ENCODE measurements around the gene ZNF70. TPM values are rescaled to one million over a fixed set of nuclear protein-coding genes. Genes with fewer than 3 reads are reported as not detected.

The ZNF70 gene
- total and polyA plus RNA-seq, 2 of the 4 experiments (the other 2 are of a cell fraction) = 2.3 to 4.3 TPM

DNA sequence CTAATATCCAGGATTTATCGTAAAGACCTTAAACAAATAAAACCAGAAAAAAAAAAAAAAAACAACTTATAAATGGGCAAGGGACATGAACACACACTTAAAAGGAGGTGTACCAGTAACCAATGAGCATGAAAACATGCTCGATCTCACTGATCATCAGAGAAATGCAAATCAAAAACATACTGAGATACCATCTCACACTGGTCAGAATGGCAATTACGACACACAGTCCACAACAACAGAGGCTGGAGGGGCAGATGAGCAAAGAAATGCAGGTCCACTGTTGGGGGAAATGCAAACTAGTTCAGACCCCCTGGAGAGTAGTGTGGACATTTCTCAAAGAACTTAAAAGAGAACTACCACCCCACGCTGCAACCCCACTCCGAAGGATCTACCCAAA, 46.9 kb downstream of the ZNF70 start:
- Histone ChIP-seq H4K20me1 (ENCODE audit: insufficient read depth, low read length) (0 out of 2 replicates have a peak, but pooled peaks cover 6% of the 10 kb centered on the region), H4K8ac (ENCODE audit: low read depth in 2 of 2, low read length in 2 of 2) (no peak overlapping the region), H2BK20ac (ENCODE audit: low read depth, low read length) (no peak overlapping the region), H3K4ac (ENCODE audit: low read depth, low read length) (no peak overlapping the region), H4K91ac (ENCODE audit: insufficient read depth, low read depth, low read length) (no peak overlapping the region), H2BK5ac (ENCODE audit: low read depth, low read length, poor library complexity, severe bottlenecking) (no peak overlapping the region), H2AK9ac (replicated peaks; ENCODE audit: low read depth, low read length, poor library complexity) (no peak overlapping the region), H3K4me3 (ENCODE audit: insufficient read depth, low read depth, low read length) (no peak overlapping the region), H3K14ac (replicated peaks; ENCODE audit: low read depth, low read length) (no peak overlapping the region), H2AK5ac (ENCODE audit: low read depth, low read length) (no peak overlapping the region), H3K4me2 (ENCODE audit: low read depth, low read length) (no peak overlapping the region), H3K27ac (ENCODE audit: insufficient read depth, low read length) (no peak overlapping the region), H3K9me3 (ENCODE audit: control insufficient read depth, insufficient read depth, low read length) (no peaks in the 10 kb centered on the region), H3K9me1 (ENCODE audit: insufficient read depth, low read length) (peaks cover 15% of the 10 kb centered on the region; the same call in 1 of the 2 replicates), H2BK120ac (ENCODE audit: low read depth, low read length) (no peak overlapping the region), H3K18ac (ENCODE audit: low read depth, low read length) (no peak overlapping the region), H2AFZ (replicated peaks; ENCODE audit: low read length, poor library complexity) (no peak overlapping the region), H3K27me3 (ENCODE audit: control insufficient read depth, insufficient read depth, low read length) (no peaks in the 10 kb centered on the region), H4K5ac (ENCODE audit: low read depth, low read length) (no peak overlapping the region), H3K79me1 (ENCODE audit: low read depth in 1 of 2, low read length in 2 of 2) (peaks cover 44 to 53% of the 10 kb centered on the region in 2 experiments), H3K4me1 (ENCODE audit: control insufficient read depth, insufficient read depth, low read length) (peaks cover 6% of the 10 kb centered on the region), H2BK15ac (ENCODE audit: low read depth, low read length) (no peak overlapping the region), H3K56ac (ENCODE audit: extremely low read depth, insufficient read depth, low read length) (no peak overlapping the region), H3K23ac (ENCODE audit: low read depth, low read length) (no peak overlapping the region), H3K9ac (ENCODE audit: low read depth, low read length) (no peak overlapping the region), H3K36me3 (ENCODE audit: control insufficient read depth, insufficient read depth, low read length) (peaks cover 35% of the 10 kb centered on the region)
- DNase-seq = no peak
- POLR2A ChIA-PET (ENCODE audit: unreplicated experiment) = no interaction called here
- intact Hi-C loops (cut with micrococcal nuclease) (loop anchor here (5.0 kb wide), 1 partner anchor 37 kb away; no protein-coding TSS in a partner anchor), dilution Hi-C loops (cut with HindIII; ENCODE audit: low sequenced_read_pairs, unreplicated experiment) (no loop called here), in situ Hi-C loops (cut with MboI; ENCODE audit: low sequenced_read_pairs) (no loop called here)
- WGBS, 2 experiments (ENCODE audit: extremely low coverage in 2 of 2, insufficient read length in 1 of 2) = no CpG with 5 or more reads among the region's 5 CpGs
- TF ChIP-seq BHLHE40 (IDR thresholded peaks at IDR 0.05; ENCODE audit: low read depth, low read length) = no peak
- no peak for TF ChIP-seq FOS (IDR thresholded peaks at IDR 0.05; ENCODE audit: low read depth, low read length)
- TF ChIP-seq RFX5 (IDR thresholded peaks at IDR 0.05; ENCODE audit: low read depth, low read length) = no peak
- no peak for TF ChIP-seq POLR2A (IDR thresholded peaks at IDR 0.05; ENCODE audit: low read depth, low read length)
- CTCF ChIA-PET = no interaction called here
- ATAC-seq (ENCODE audit: low read depth) = no peak
- no TSS peak for BruUV-seq (replicated peaks)

Measured in IMR-90 (cell line).